CD4-positive, alpha-beta T cell (primary cell): ENCODE results near the gene FEZF2. TPM values are rescaled to one million over a fixed set of nuclear protein-coding genes. Genes with fewer than 3 reads are reported as not detected.

Experiments
- ATAC-seq: fragments of 200-7000 bp; cut with Tn5 transposase; one replicate; pipeline ENCODE4 v1.10.0; 2022; ENCODE audit warnings: mild to moderate bottlenecking; ENCODE audit not compliant: poor library complexity
- CTCF ChIA-PET: fragments of 350-600 bp; sonication (Branson Sonifier 250); formaldehyde crosslinking; loops from one replicate; lab custom pipeline; 2021; ENCODE audit warnings: antibody characterized with exemption, inconsistent platforms; lab: Charles Lee
- POLR2A ChIA-PET: fragments of 350-600 bp; sonication (Branson Sonifier 250); formaldehyde crosslinking; loops from one replicate; lab custom pipeline; 2021; ENCODE audit warnings: antibody characterized with exemption, inconsistent platforms; lab: Charles Lee
- DNase-seq, 14 experiments: peaks; one replicate each; pipeline ENCODE4 v3.0.0-alpha.2; 2013 to 2020; ENCODE audit warnings: mixed read lengths in 2 of 14
- H3K27ac ChIP-seq, 2 donors: one replicate each; pipeline versions ENCODE4 v1.5.1 to v1.7.0; 2013; ENCODE audit warnings: low read length in 2 of 2, low read depth in 1 of 2, mild to moderate bottlenecking in 1 of 2
- H3K27me3 ChIP-seq, 2 experiments: 1 replicate in 1 of 2; 2 replicates in 1 of 2; pipeline versions ENCODE4 v1.6.1 to v1.7.0; 2013; ENCODE audit warnings: low read length in 2 of 2, control low read depth in 1 of 2, mild to moderate bottlenecking in 1 of 2, moderate library complexity in 1 of 2; ENCODE audit not compliant: insufficient read depth in 2 of 2, control insufficient read depth in 1 of 2
- H3K36me3 ChIP-seq: one replicate; pipeline ENCODE4 v1.6.1; 2013; ENCODE audit warnings: low read length, control low read depth; ENCODE audit not compliant: insufficient read depth
- H3K4me1 ChIP-seq: one replicate; pipeline ENCODE4 v1.6.1; 2013; ENCODE audit warnings: low read length, control low read depth; ENCODE audit not compliant: insufficient read depth
- H3K4me3 ChIP-seq: one replicate; pipeline ENCODE4 v1.5.1; 2013; ENCODE audit warnings: mild to moderate bottlenecking, low read length, moderate library complexity
- H3K9me3 ChIP-seq, 2 experiments: 1 replicate in 1 of 2; 2 replicates in 1 of 2; pipeline versions ENCODE4 v1.6.1 to v1.7.0; 2013; ENCODE audit warnings: low read length in 2 of 2, mild to moderate bottlenecking in 2 of 2, control low read depth in 1 of 2, moderate library complexity in 1 of 2; ENCODE audit not compliant: control insufficient read depth in 1 of 2, insufficient read depth in 1 of 2
- H3K27ac Mint-ChIP-seq: one replicate; pipeline ENCODE4 v1.8.0; 2020; ENCODE audit warnings: mixed read lengths
- H3K27me3 Mint-ChIP-seq: one replicate; pipeline ENCODE4 v1.8.0; 2021; ENCODE audit warnings: mixed read lengths
- H3K36me3 Mint-ChIP-seq: one replicate; pipeline ENCODE4 v1.8.0; 2021; ENCODE audit warnings: low read depth, mixed read lengths
- H3K4me1 Mint-ChIP-seq: one replicate; pipeline ENCODE4 v1.8.0; 2021; ENCODE audit warnings: low read depth, mixed read lengths
- H3K4me3 Mint-ChIP-seq: one replicate; pipeline ENCODE4 v1.8.0; 2020; ENCODE audit warnings: mild to moderate bottlenecking, mixed read lengths
- H3K9me3 Mint-ChIP-seq: one replicate; pipeline ENCODE4 v1.8.0; 2020; ENCODE audit warnings: mixed read lengths
- intact Hi-C, 2 experiments: fragments of 100-400 bp; cut with DNase I in 1 of 2; cut with micrococcal nuclease in 1 of 2; formaldehyde crosslinking; loops; one replicate each; pipeline versions ENCODE4 v1.15.1 to v1.9.0; 2023 to 2025; cut with DNase I, micrococcal nuclease
- total RNA-seq, 174 experiments: library from RNA in 2 of 174; stranded (reverse) in 2 of 174; gene quantifications; one replicate each; pipeline ENCODE4 v1.2.3 and lab custom pipeline; 2021 to 2026
- TF ChIP-seq, protein P1 (sequence below): fragments of 200-600 bp; IDR thresholded peaks from one replicate; pipeline ENCODE4 v1.8.0; 2022; ENCODE audit warnings: antibody characterized with exemption, mild to moderate bottlenecking

FEZF2 gene
- total RNA-seq, 2 experiments from 2014 or later, result not detected

DNA sequence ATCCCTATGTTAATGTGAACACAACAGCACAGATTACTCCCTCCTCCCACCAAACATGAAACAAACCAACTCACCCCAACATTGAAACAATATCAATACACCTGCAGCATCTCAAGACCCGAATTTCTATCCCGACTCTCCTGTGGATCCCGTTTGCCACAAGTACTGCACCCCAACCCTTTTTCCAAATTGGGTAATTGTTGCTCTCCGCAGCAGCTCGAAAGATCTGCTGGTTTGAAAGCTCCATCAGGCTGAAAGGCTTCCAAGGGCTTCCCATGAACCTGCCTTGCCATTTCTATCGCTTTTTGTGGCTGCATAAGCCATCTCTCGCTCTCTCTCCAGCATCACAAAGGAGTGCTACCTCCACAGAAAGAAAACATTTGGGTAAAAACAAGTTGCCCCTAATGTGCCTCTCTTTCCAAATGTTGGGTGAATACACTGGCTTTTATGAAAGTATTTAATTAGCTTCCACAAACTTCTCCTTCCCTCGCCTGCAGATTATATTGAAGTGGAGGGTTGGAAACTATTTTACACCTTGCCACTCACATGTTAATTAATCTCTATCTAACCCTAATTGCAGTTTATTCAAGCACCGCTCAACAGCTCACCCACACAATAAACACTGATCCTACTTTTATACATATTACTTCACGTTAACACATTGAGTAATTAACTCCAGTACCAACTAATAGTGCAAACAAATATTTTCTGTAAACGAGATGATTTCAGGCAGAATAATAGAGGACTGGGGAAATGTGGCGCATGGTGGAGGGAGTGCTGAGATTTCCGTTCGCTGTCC is 2.5 kb upstream of the FEZF2 start:
- H3K27ac Mint-ChIP-seq, result no peak overlapping the region
- peaks cover 0 to 41% of the 10 kb centered on the region in 2 experiments for H3K9me3 ChIP-seq
- intact Hi-C loops, result no loop called here

GRCh38 chr3:62374341-62375218 is 1.2 kb upstream of the FEZF2 start:
- H3K4me3 ChIP-seq, result no peak overlapping the region
- H3K27ac ChIP-seq, result no peak overlapping the region
- no peak for DNase-seq
- ChIA-PET CTCF (no interaction called here), POLR2A (no interaction called here)
- H3K9me3 ChIP-seq, result peaks cover 0 to 53% of the 10 kb centered on the region in 2 experiments
- H3K36me3 ChIP-seq, result no peaks in the 10 kb centered on the region
- TF ChIP-seq, protein P1, sequence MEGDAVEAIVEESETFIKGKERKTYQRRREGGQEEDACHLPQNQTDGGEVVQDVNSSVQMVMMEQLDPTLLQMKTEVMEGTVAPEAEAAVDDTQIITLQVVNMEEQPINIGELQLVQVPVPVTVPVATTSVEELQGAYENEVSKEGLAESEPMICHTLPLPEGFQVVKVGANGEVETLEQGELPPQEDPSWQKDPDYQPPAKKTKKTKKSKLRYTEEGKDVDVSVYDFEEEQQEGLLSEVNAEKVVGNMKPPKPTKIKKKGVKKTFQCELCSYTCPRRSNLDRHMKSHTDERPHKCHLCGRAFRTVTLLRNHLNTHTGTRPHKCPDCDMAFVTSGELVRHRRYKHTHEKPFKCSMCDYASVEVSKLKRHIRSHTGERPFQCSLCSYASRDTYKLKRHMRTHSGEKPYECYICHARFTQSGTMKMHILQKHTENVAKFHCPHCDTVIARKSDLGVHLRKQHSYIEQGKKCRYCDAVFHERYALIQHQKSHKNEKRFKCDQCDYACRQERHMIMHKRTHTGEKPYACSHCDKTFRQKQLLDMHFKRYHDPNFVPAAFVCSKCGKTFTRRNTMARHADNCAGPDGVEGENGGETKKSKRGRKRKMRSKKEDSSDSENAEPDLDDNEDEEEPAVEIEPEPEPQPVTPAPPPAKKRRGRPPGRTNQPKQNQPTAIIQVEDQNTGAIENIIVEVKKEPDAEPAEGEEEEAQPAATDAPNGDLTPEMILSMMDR, result no peak
- Mint-ChIP-seq H3K4me3 (no peak overlapping the region), H3K9me3 (no peaks in the 10 kb centered on the region), H3K27ac (no peak overlapping the region), H3K4me1 (peaks cover 7% of the 10 kb centered on the region), H3K36me3 (no peaks in the 10 kb centered on the region), H3K27me3 (peaks cover 74% of the 10 kb centered on the region)
- H3K27me3 ChIP-seq, result peaks cover 70 to 83% of the 10 kb centered on the region in 2 experiments
- no peak for ATAC-seq
- intact Hi-C loops, result no loop called here
- peaks cover 4% of the 10 kb centered on the region for H3K4me1 ChIP-seq

More for the DNA sequence above, 2.5 kb upstream of the FEZF2 start:
- H3K27me3 ChIP-seq, result peaks cover 68 to 80% of the 10 kb centered on the region in 2 experiments
- TF ChIP-seq, protein P1, result no peak
- peaks cover 4% of the 10 kb centered on the region for H3K4me1 ChIP-seq
- Mint-ChIP-seq H3K27me3 (peaks cover 74% of the 10 kb centered on the region), H3K36me3 (no peaks in the 10 kb centered on the region), H3K4me1 (peaks cover 7% of the 10 kb centered on the region), H3K9me3 (no peaks in the 10 kb centered on the region), H3K4me3 (no peak overlapping the region)
- ChIA-PET CTCF (no interaction called here), POLR2A (no interaction called here)
- ATAC-seq (no peak), DNase-seq (no peak)
- no peaks in the 10 kb centered on the region for H3K36me3 ChIP-seq
- no peak overlapping the region for H3K4me3 ChIP-seq
- H3K27ac ChIP-seq, result no peak overlapping the region

DNA sequence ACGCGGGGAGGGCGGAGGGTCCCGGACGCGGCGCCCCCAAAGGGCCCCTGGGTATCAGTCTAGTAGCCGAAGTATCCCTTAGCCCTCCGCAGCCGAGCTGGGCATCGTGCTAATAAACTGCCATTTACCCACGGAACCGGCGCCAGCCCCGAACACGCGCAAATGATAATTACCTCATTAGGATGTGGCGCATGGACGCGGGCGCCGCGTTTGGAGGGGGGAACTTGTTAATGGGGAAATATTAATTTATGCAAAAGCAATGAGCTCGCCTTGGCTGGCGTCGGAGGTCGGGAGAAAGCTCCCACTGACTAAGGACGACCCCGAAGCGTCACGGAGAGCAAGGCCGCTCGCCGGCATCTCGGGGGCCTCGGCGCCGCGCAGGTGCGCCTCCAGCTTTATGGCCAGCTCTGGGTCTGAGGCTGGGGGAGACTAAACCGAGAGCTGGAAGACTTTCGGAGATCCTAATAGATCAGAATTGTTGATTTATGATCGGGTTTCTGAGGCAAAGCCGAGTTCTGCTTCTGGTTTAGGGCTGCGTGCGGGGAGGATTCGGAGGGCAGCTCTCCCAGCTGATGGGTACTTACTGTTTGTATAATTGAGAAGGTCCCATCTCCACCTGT is 474 bp upstream of the FEZF2 start:
- no peak for DNase-seq
- ChIA-PET CTCF (no interaction called here), POLR2A (no interaction called here)
- peaks cover 0 to 60% of the 10 kb centered on the region in 2 experiments for H3K9me3 ChIP-seq
- peaks cover 4% of the 10 kb centered on the region for H3K4me1 ChIP-seq
- Mint-ChIP-seq H3K36me3 (no peaks in the 10 kb centered on the region), H3K27ac (no peak overlapping the region), H3K9me3 (no peaks in the 10 kb centered on the region), H3K4me1 (peaks cover 7% of the 10 kb centered on the region), H3K4me3 (no peak overlapping the region), H3K27me3 (peaks cover 72% of the 10 kb centered on the region)
- intact Hi-C loops, result no loop called here
- H3K27me3 ChIP-seq, result peaks cover 69 to 83% of the 10 kb centered on the region in 2 experiments
- TF ChIP-seq, protein P1, result no peak
- ATAC-seq, result no peak
- H3K4me3 ChIP-seq, result no peak overlapping the region
- no peaks in the 10 kb centered on the region for H3K36me3 ChIP-seq
- no peak overlapping the region for H3K27ac ChIP-seq
